PC-3 (cell line): ENCODE measurements around the gene PILRA. TPM values are rescaled to one million over a fixed set of nuclear protein-coding genes. Genes with fewer than 3 reads are reported as not detected.
"Not testable (repeated sequence)": the region's sequence is repeated elsewhere in the genome, so short reads cannot be mapped to it uniquely, and the experiment has no call there.

Experiments used
- ATAC-seq: fragments of 200-7000 bp; cut with Tn5 transposase; 2 replicates; pipeline ENCODE4 v1.9.1; 2020; ENCODE audit warnings: mild to moderate bottlenecking, moderate library complexity
- BruUV-seq: library from RNA; stranded (reverse); fragments of 400-500 nt; replicated peaks from 2 replicates; lab custom pipeline; 2021; lab: Mats Ljungman, UMichigan
- CTCF ChIA-PET: fragments of 300-600 bp; sonication (Branson Sonifier 250); formaldehyde crosslinking; loops from one replicate; lab custom pipeline; 2022; ENCODE audit warnings: antibody characterized with exemption; lab: Charles Lee
- POLR2A ChIA-PET: fragments of 300-600 bp; sonication (Branson Sonifier 250); formaldehyde crosslinking; loops from one replicate; lab custom pipeline; 2022; ENCODE audit warnings: antibody characterized with exemption; ENCODE audit not compliant: unreplicated experiment; lab: Charles Lee
- DNase-seq: peaks from one replicate; pipeline ENCODE4 v3.0.0-alpha.2; 2015
- H2AFZ ChIP-seq: fragments of 300-600 bp; sonication (generic); 2 replicates; pipeline ENCODE4 v1.6.0; 2016; ENCODE audit warnings: antibody characterized with exemption, low read length
- H3F3A ChIP-seq: fragments of 300-600 bp; sonication (generic); one replicate; pipeline ENCODE4 v1.6.0; 2017; ENCODE audit warnings: antibody characterized with exemption, low read length, control low read depth, mild to moderate bottlenecking; ENCODE audit not compliant: unreplicated experiment
- H3K27ac ChIP-seq: fragments of 300-600 bp; sonication (generic); 2 replicates; pipeline ENCODE4 v1.5.1; 2016; ENCODE audit warnings: mild to moderate bottlenecking, low read length
- H3K27me3 ChIP-seq: fragments of 300-600 bp; sonication (generic); 2 replicates; pipeline ENCODE4 v1.6.1; 2016; ENCODE audit warnings: low read length, mixed read lengths
- H3K36me3 ChIP-seq: fragments of 300-600 bp; sonication (generic); 2 replicates; pipeline ENCODE4 v1.6.1; 2016; ENCODE audit warnings: low read depth, mixed run types, low read length, mixed read lengths
- H3K4me1 ChIP-seq: fragments of 300-600 bp; sonication (generic); 2 replicates; pipeline ENCODE4 v1.5.1; 2016; ENCODE audit warnings: low read length; ENCODE audit not compliant: insufficient read depth
- H3K4me2 ChIP-seq: fragments of 300-600 bp; sonication (generic); 2 replicates; pipeline ENCODE4 v1.6.0; 2016; ENCODE audit warnings: low read length
- H3K4me3 ChIP-seq: fragments of 300-600 bp; sonication (generic); 2 replicates; pipeline ENCODE4 v1.5.1; 2016; ENCODE audit warnings: mild to moderate bottlenecking, low read length, mixed read lengths
- H3K79me2 ChIP-seq: fragments of 300-600 bp; sonication (generic); 2 replicates; pipeline ENCODE4 v1.6.1; 2017; ENCODE audit warnings: low read length, mixed read lengths
- H3K9ac ChIP-seq: fragments of 300-600 bp; sonication (generic); 2 replicates; pipeline ENCODE4 v1.6.0; 2016; ENCODE audit warnings: mild to moderate bottlenecking, low read length
- H3K9me2 ChIP-seq: fragments of 300-600 bp; sonication (generic); replicated peaks from 2 replicates; pipeline ENCODE4 v1.6.1; 2016; ENCODE audit warnings: mixed run types, low read length, mixed read lengths
- H3K9me3 ChIP-seq: fragments of 300-600 bp; sonication (generic); 2 replicates; pipeline ENCODE4 v1.6.1; 2016; ENCODE audit warnings: low read length, mixed read lengths
- H4K20me1 ChIP-seq: fragments of 300-600 bp; sonication (generic); 2 replicates; pipeline ENCODE4 v1.6.1; 2016; ENCODE audit warnings: low read length, mixed read lengths
- CTCF ChIP-seq: fragments of 300-600 bp; sonication (generic); conservative IDR thresholded peaks from 2 replicates; pipeline ENCODE4 v1.5.1; 2017; ENCODE audit warnings: antibody characterized with exemption, low read depth, mild to moderate bottlenecking, low read length
- EZH2 ChIP-seq: fragments of 300-600 bp; sonication (generic); IDR thresholded peaks from one replicate; pipeline ENCODE4 v1.6.1; 2017; ENCODE audit warnings: antibody characterized with exemption, mild to moderate bottlenecking, low read length; ENCODE audit not compliant: unreplicated experiment
- EZH2phosphoT487 ChIP-seq: fragments of 300-600 bp; sonication (generic); IDR thresholded peaks from 2 replicates; pipeline ENCODE4 v1.6.1; 2018; ENCODE audit warnings: mild to moderate bottlenecking, antibody characterized with exemption, low read length, borderline replicate concordance
- intact Hi-C: fragments of 100-400 bp; cut with micrococcal nuclease; formaldehyde crosslinking; loops from 2 replicates; pipeline ENCODE4 v1.9.0; 2023
- total RNA-seq: library from RNA; depleted of rRNA; stranded (reverse); fragments of >200 nt; gene quantifications from 2 replicates; pipeline ENCODE4 v1.2.3, GENCODE V29; 2014

The PILRA gene
- total RNA-seq, 1 experiment from 2014 or later, result 1.9 TPM

DNA sequence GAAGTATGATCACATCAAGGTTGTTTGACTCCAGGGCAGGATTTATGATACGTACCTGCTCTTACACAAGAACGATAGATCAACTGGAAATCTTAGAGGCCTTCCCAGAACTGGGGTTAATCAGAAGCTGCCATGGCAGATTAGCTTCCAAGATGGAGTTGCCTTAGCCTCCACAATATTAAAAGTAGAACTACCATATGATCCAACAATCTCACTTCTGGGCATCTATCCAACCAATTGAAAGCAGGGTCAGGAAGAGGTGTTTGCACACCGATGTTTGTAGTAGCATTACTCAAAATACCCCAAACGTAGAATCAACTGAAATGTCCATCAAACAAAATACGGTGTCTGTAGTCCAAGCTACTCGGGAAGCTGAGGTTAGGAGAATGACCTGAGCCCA lies 8.8 kb upstream of the PILRA start:
- DNase-seq (no peak), ATAC-seq (no peak)
- intact Hi-C loops, result no loop called here
- Histone ChIP-seq H3K4me2 (no peak overlapping the region), H3K9ac (no peak overlapping the region), H3K79me2 (no peaks in the 10 kb centered on the region), H3K27ac (no peak overlapping the region), H3K4me3 (no peak overlapping the region), H2AFZ (no peak overlapping the region), H3K27me3 (no peaks in the 10 kb centered on the region), H3F3A (no peaks in the 10 kb centered on the region), H3K4me1 (no peaks in the 10 kb centered on the region), H3K9me2 (no peaks in the 10 kb centered on the region), H4K20me1 (no peaks in the 10 kb centered on the region), H3K36me3 (peaks cover 29% of the 10 kb centered on the region), H3K9me3 (no peaks in the 10 kb centered on the region)
- no TSS peak for BruUV-seq
- TF ChIP-seq EZH2 (no peak), EZH2phosphoT487 (no peak), CTCF (no peak)
- ChIA-PET POLR2A (no interaction called here), CTCF (no interaction called here)

DNA sequence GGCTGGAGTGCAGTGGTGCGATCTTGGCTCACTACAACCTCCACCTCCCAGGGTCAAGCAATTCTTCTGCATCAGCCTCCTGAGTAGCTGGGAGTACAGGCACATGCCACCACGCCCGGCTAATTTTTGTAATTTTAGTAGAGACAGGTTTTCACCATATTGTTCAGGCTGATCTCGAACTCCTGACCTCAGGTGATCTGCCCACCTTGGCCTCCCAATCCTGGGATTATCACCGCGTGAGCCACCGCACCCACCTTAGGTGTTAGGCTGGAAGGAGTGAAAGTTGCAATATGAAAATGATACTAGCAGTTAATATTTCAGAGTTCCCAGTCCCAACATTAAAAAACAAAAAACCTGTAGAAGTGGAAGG lies 7.3 kb upstream of the PILRA start:
- H3K4me1 ChIP-seq, H3K9me3 ChIP-seq, ATAC-seq, DNase-seq, H3K27me3 ChIP-seq, H4K20me1 ChIP-seq, H3K79me2 ChIP-seq, H3K9me2 ChIP-seq, BruUV-seq, H3K4me3 ChIP-seq, H3K4me2 ChIP-seq, H3F3A ChIP-seq, H3K9ac ChIP-seq, H3K27ac ChIP-seq, H2AFZ ChIP-seq, POLR2A ChIA-PET, intact Hi-C loops, CTCF ChIA-PET: not testable (repeated sequence)
- peaks cover 19% of the 10 kb centered on the region; the same call in 1 of the 2 replicates for H3K36me3 ChIP-seq

- Histone ChIP-seq H3K4me3 (no peak overlapping the region), H3K4me1 (no peaks in the 10 kb centered on the region), H3K27me3 (no peaks in the 10 kb centered on the region), H3K27ac (no peak overlapping the region), H3K9me3 (no peaks in the 10 kb centered on the region), H2AFZ (no peak overlapping the region), H3K9ac (no peak overlapping the region), H3K9me2 (no peaks in the 10 kb centered on the region), H3K79me2 (no peaks in the 10 kb centered on the region), H3K36me3 (peaks cover 19% of the 10 kb centered on the region; the same call in 1 of the 2 replicates), H4K20me1 (no peaks in the 10 kb centered on the region), H3K4me2 (no peak overlapping the region), H3F3A (no peaks in the 10 kb centered on the region)
- DNase-seq, result no peak
- CTCF ChIA-PET, result no interaction called here
- intact Hi-C loops, result no loop called here
- ATAC-seq, result no peak; the same call in 1 of the 2 replicates
- no peak for TF ChIP-seq EZH2
- TF ChIP-seq EZH2phosphoT487, result no peak
- no peak for TF ChIP-seq CTCF
- POLR2A ChIA-PET, result no interaction called here
- BruUV-seq, result no TSS peak
Measured at GRCh38 chr7:100366411-100367250, 6.7 kb upstream of the PILRA start.
